GM23338 (cell line): ENCODE measurements around the gene ANKRD11. TPM values are rescaled to one million over a fixed set of nuclear protein-coding genes. Genes with fewer than 3 reads are reported as not detected.
A peak's percentile ranks its signal among the peaks of the same experiment; 100 is the strongest.

Experiments
- ATAC-seq: fragments of 200-7000 bp; cut with Tn5 transposase; 3 replicates; pipeline ENCODE4 v1.9.1; 2020
- DNase-seq: peaks from one replicate; pipeline ENCODE4 v3.0.0-alpha.2; 2015; ENCODE audit warnings: low spot score
- H2AFZ ChIP-seq: fragments of 200-600 bp; sonication (generic); 2 replicates; pipeline ENCODE4 v1.8.0; 2016; ENCODE audit warnings: antibody characterized with exemption, mild to moderate bottlenecking, moderate library complexity
- H3F3A ChIP-seq: fragments of 200-600 bp; sonication (generic); replicated peaks from 2 replicates; pipeline ENCODE4 v1.8.0; 2017; ENCODE audit warnings: antibody characterized with exemption, mixed run types, low read depth
- H3K27ac ChIP-seq: fragments of 200-600 bp; sonication (generic); 2 replicates; pipeline ENCODE4 v1.6.1; 2016; ENCODE audit warnings: low read depth
- H3K27me3 ChIP-seq: fragments of 200-600 bp; sonication (generic); 2 replicates; pipeline ENCODE4 v1.8.0; 2016; ENCODE audit warnings: mild to moderate bottlenecking, mixed run types, moderate library complexity; ENCODE audit not compliant: insufficient read depth
- H3K36me3 ChIP-seq: fragments of 200-600 bp; sonication (generic); 2 replicates; pipeline ENCODE4 v1.8.0; 2016; ENCODE audit warnings: mild to moderate bottlenecking; ENCODE audit not compliant: insufficient read depth
- H3K4me1 ChIP-seq: fragments of 200-600 bp; sonication (generic); 2 replicates; pipeline ENCODE4 v1.8.0; 2016; ENCODE audit warnings: mild to moderate bottlenecking, moderate library complexity; ENCODE audit not compliant: insufficient read depth
- H3K4me2 ChIP-seq: fragments of 200-600 bp; sonication (generic); 2 replicates; pipeline ENCODE4 v1.7.1; 2017; ENCODE audit warnings: mixed run types
- H3K4me3 ChIP-seq: fragments of 200-600 bp; sonication (generic); 2 replicates; pipeline ENCODE4 v1.6.1; 2016; ENCODE audit warnings: mixed run types
- H3K79me2 ChIP-seq: fragments of 200-600 bp; sonication (generic); replicated peaks from 2 replicates; pipeline ENCODE4 v1.8.0; 2017; ENCODE audit warnings: mild to moderate bottlenecking; ENCODE audit not compliant: insufficient read depth
- H3K9me2 ChIP-seq: fragments of 200-600 bp; sonication (generic); 2 replicates; pipeline ENCODE4 v1.8.0; 2017; ENCODE audit not compliant: insufficient read depth
- H4K20me1 ChIP-seq: fragments of 200-600 bp; sonication (generic); replicated peaks from 2 replicates; pipeline ENCODE4 v1.8.0; 2017; ENCODE audit warnings: mild to moderate bottlenecking; ENCODE audit not compliant: insufficient read depth
- H3K27ac Mint-ChIP-seq: 2 replicates; pipeline ENCODE4 v1.8.0; 2020; ENCODE audit warnings: inconsistent platforms, mild to moderate bottlenecking, moderate library complexity, mixed read lengths
- H3K27me3 Mint-ChIP-seq: 3 replicates; pipeline ENCODE4 v1.8.0; 2022; ENCODE audit warnings: low read depth, mild to moderate bottlenecking, moderate library complexity, mixed read lengths, inconsistent platforms; ENCODE audit not compliant: insufficient read depth, poor library complexity
- H3K36me3 Mint-ChIP-seq: 3 replicates; pipeline ENCODE4 v1.8.0; 2021; ENCODE audit warnings: low read depth, mild to moderate bottlenecking, inconsistent platforms, moderate library complexity, mixed read lengths
- H3K4me1 Mint-ChIP-seq: 3 replicates; pipeline ENCODE4 v1.8.0; 2020; ENCODE audit warnings: mild to moderate bottlenecking, inconsistent platforms, mixed read lengths
- H3K4me3 Mint-ChIP-seq: 3 replicates; pipeline ENCODE4 v1.8.0; 2021; ENCODE audit warnings: moderate library complexity, mild to moderate bottlenecking, inconsistent platforms, mixed read lengths
- H3K9me3 Mint-ChIP-seq: 3 replicates; pipeline ENCODE4 v1.8.0; 2020; ENCODE audit warnings: moderate library complexity, mild to moderate bottlenecking, inconsistent platforms, mixed read lengths
- CREB1 ChIP-seq: fragments of 250-450 bp; sonication (Bioruptor Pico); IDR thresholded peaks from 2 replicates; pipeline ENCODE4 v1.5.0; 2020; ENCODE audit warnings: low read depth, mild to moderate bottlenecking, moderate library complexity
- ETS1 ChIP-seq: IDR thresholded peaks from 2 replicates; pipeline ENCODE4 v1.6.1; 2016; ENCODE audit warnings: antibody characterized with exemption
- EZH2 ChIP-seq: fragments of 200-600 bp; sonication (generic); IDR thresholded peaks from one replicate; pipeline ENCODE4 v1.8.0; 2017; ENCODE audit warnings: antibody characterized with exemption, mild to moderate bottlenecking, low read depth; ENCODE audit not compliant: unreplicated experiment
- EZH2phosphoT487 ChIP-seq: fragments of 200-600 bp; sonication (generic); IDR thresholded peaks from one replicate; pipeline ENCODE4 v1.8.1; 2018; ENCODE audit warnings: antibody characterized with exemption; ENCODE audit not compliant: unreplicated experiment
- STAT1 ChIP-seq: IDR thresholded peaks from one replicate; pipeline ENCODE4 v1.6.1; 2016; ENCODE audit warnings: antibody characterized with exemption; ENCODE audit not compliant: unreplicated experiment
- ZNF114 ChIP-seq: fragments of 250-450 bp; sonication (Bioruptor Pico); IDR thresholded peaks from 2 replicates; pipeline ENCODE4 v1.5.0; 2020; ENCODE audit warnings: mild to moderate bottlenecking, moderate library complexity
- ZNF331 ChIP-seq: fragments of 250-450 bp; sonication (Bioruptor Pico); IDR thresholded peaks from 2 replicates; pipeline ENCODE4 v1.5.0; 2020; ENCODE audit warnings: low read depth, mild to moderate bottlenecking, moderate library complexity
- polyA plus RNA-seq: library from polyadenylated mRNA; unstranded; fragments of >200 nt; fragmentation: Nextera tagmentation; extraction: Ambion mirVana; gene quantifications from 2 replicates; pipeline ENCODE4 v1.2.1, GENCODE V29; 2016
- total RNA-seq: library from RNA; depleted of rRNA; stranded (reverse); fragments of >200 nt; shearing (Covaris generic); gene quantifications from 2 replicates; pipeline ENCODE4 v1.2.3, GENCODE V29; 2014
- TF ChIP-seq, protein P1 (sequence below): fragments of 250-450 bp; sonication (Bioruptor Pico); IDR thresholded peaks from 2 replicates; pipeline ENCODE4 v1.5.0; 2020; ENCODE audit warnings: mild to moderate bottlenecking, moderate library complexity
- TF ChIP-seq, protein P2 (sequence below): IDR thresholded peaks from one replicate; pipeline ENCODE4 v1.6.1; 2018; ENCODE audit warnings: antibody characterized with exemption; ENCODE audit not compliant: unreplicated experiment

ANKRD11 gene
- total and polyA plus RNA-seq, 2 experiments from 2014 or later, result 130 to 159 TPM

GRCh38 chr16:89484041-89484501 lies 6.3 kb downstream of the ANKRD11 start (continued):
- TF ChIP-seq, protein P1, sequence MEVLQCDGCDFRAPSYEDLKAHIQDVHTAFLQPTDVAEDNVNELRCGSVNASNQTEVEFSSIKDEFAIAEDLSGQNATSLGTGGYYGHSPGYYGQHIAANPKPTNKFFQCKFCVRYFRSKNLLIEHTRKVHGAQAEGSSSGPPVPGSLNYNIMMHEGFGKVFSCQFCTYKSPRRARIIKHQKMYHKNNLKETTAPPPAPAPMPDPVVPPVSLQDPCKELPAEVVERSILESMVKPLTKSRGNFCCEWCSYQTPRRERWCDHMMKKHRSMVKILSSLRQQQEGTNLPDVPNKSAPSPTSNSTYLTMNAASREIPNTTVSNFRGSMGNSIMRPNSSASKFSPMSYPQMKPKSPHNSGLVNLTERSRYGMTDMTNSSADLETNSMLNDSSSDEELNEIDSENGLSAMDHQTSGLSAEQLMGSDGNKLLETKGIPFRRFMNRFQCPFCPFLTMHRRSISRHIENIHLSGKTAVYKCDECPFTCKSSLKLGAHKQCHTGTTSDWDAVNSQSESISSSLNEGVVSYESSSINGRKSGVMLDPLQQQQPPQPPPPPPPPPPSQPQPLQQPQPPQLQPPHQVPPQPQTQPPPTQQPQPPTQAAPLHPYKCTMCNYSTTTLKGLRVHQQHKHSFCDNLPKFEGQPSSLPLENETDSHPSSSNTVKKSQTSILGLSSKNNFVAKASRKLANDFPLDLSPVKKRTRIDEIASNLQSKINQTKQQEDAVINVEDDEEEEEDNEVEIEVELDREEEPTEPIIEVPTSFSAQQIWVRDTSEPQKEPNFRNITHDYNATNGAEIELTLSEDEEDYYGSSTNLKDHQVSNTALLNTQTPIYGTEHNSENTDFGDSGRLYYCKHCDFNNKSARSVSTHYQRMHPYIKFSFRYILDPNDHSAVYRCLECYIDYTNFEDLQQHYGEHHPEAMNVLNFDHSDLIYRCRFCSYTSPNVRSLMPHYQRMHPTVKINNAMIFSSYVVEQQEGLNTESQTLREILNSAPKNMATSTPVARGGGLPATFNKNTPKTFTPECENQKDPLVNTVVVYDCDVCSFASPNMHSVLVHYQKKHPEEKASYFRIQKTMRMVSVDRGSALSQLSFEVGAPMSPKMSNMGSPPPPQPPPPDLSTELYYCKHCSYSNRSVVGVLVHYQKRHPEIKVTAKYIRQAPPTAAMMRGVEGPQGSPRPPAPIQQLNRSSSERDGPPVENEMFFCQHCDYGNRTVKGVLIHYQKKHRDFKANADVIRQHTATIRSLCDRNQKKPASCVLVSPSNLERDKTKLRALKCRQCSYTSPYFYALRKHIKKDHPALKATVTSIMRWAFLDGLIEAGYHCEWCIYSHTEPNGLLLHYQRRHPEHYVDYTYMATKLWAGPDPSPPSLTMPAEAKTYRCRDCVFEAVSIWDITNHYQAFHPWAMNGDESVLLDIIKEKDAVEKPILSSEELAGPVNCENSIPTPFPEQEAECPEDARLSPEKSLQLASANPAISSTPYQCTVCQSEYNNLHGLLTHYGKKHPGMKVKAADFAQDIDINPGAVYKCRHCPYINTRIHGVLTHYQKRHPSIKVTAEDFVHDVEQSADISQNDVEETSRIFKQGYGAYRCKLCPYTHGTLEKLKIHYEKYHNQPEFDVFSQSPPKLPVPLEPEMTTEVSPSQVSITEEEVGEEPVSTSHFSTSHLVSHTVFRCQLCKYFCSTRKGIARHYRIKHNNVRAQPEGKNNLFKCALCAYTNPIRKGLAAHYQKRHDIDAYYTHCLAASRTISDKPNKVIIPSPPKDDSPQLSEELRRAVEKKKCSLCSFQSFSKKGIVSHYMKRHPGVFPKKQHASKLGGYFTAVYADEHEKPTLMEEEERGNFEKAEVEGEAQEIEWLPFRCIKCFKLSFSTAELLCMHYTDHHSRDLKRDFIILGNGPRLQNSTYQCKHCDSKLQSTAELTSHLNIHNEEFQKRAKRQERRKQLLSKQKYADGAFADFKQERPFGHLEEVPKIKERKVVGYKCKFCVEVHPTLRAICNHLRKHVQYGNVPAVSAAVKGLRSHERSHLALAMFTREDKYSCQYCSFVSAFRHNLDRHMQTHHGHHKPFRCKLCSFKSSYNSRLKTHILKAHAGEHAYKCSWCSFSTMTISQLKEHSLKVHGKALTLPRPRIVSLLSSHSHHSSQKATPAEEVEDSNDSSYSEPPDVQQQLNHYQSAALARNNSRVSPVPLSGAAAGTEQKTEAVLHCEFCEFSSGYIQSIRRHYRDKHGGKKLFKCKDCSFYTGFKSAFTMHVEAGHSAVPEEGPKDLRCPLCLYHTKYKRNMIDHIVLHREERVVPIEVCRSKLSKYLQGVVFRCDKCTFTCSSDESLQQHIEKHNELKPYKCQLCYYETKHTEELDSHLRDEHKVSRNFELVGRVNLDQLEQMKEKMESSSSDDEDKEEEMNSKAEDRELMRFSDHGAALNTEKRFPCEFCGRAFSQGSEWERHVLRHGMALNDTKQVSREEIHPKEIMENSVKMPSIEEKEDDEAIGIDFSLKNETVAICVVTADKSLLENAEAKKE (CRISPR knock-in tag), result no peak
- TF ChIP-seq EZH2 (no peak), STAT1 (no peak), ZNF114 (CRISPR knock-in tag) (no peak)

- Histone ChIP-seq H3K9me2 (no peaks in the 10 kb centered on the region), H3K4me1 (peaks cover 78% of the 10 kb centered on the region), H3K79me2 (peaks cover 100% of the 10 kb centered on the region), H3K4me2 (0 out of 2 replicates have a peak overlapping the region, but pooled peaks have one; percentile 27), H2AFZ (no peak overlapping the region), H3F3A (peaks cover 12% of the 10 kb centered on the region; the same call in 1 of the 2 replicates), H3K27me3 (no peaks in the 10 kb centered on the region), H3K27ac (peak overlapping the region; percentile 21; the same call in 1 of the 2 replicates), H4K20me1 (peaks cover 100% of the 10 kb centered on the region), H3K36me3 (peaks cover 6% of the 10 kb centered on the region; the same call in 1 of the 2 replicates), H3K4me3 (no peak overlapping the region)
- Mint-ChIP-seq H3K9me3 (no peaks in the 10 kb centered on the region), H3K36me3 (peaks cover 19% of the 10 kb centered on the region), H3K4me3 (no peak overlapping the region; the same call in 2 of the 3 replicates), H3K27ac (peak overlapping the region; percentile 60), H3K27me3 (peaks cover 12% of the 10 kb centered on the region), H3K4me1 (peaks cover 75% of the 10 kb centered on the region)
- TF ChIP-seq STAT1 (no peak), EZH2 (no peak), EZH2phosphoT487 (no peak), ETS1 (no peak), CREB1 (CRISPR knock-in tag) (no peak), ZNF331 (CRISPR knock-in tag) (no peak)
- TF ChIP-seq, protein P2, sequence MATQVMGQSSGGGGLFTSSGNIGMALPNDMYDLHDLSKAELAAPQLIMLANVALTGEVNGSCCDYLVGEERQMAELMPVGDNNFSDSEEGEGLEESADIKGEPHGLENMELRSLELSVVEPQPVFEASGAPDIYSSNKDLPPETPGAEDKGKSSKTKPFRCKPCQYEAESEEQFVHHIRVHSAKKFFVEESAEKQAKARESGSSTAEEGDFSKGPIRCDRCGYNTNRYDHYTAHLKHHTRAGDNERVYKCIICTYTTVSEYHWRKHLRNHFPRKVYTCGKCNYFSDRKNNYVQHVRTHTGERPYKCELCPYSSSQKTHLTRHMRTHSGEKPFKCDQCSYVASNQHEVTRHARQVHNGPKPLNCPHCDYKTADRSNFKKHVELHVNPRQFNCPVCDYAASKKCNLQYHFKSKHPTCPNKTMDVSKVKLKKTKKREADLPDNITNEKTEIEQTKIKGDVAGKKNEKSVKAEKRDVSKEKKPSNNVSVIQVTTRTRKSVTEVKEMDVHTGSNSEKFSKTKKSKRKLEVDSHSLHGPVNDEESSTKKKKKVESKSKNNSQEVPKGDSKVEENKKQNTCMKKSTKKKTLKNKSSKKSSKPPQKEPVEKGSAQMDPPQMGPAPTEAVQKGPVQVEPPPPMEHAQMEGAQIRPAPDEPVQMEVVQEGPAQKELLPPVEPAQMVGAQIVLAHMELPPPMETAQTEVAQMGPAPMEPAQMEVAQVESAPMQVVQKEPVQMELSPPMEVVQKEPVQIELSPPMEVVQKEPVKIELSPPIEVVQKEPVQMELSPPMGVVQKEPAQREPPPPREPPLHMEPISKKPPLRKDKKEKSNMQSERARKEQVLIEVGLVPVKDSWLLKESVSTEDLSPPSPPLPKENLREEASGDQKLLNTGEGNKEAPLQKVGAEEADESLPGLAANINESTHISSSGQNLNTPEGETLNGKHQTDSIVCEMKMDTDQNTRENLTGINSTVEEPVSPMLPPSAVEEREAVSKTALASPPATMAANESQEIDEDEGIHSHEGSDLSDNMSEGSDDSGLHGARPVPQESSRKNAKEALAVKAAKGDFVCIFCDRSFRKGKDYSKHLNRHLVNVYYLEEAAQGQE, result no peak
- ATAC-seq (no peak), DNase-seq (no peak)
These were observed 7.5 kb downstream of the ANKRD11 start for GRCh38 chr16:89482817-89483205.
